AG04450 (cell line): ENCODE results near the gene MSI2. TPM values are rescaled to one million over a fixed set of nuclear protein-coding genes. Genes with fewer than 3 reads are reported as not detected.

Experiments
- CTCF ChIA-PET: fragments of 300-600, 350-600 bp; formaldehyde crosslinking; extraction: SDS; loops from one replicate; lab custom pipeline; 2022; ENCODE audit warnings: antibody characterized with exemption, inconsistent platforms; lab: Charles Lee
- POLR2A ChIA-PET: fragments of 350-600 bp; formaldehyde crosslinking; extraction: SDS; loops from one replicate; lab custom pipeline; 2021; ENCODE audit warnings: antibody characterized with exemption, inconsistent platforms; lab: Yijun Ruan, JAX
- DNase-seq: peaks from one replicate; pipeline ENCODE4 v3.0.0-alpha.2; 2011; ENCODE audit warnings: low read depth, low spot score
- H3K27ac ChIP-seq: one replicate; pipeline ENCODE4 v1.5.1; 2012; ENCODE audit warnings: low read depth, low read length, control low read depth
- H3K27me3 ChIP-seq: one replicate; pipeline ENCODE4 v1.6.0; 2012; ENCODE audit warnings: low read length; ENCODE audit not compliant: control insufficient read depth, insufficient read depth
- H3K4me3 ChIP-seq: 2 replicates; pipeline ENCODE4 v1.5.1; 2011; ENCODE audit warnings: mild to moderate bottlenecking, low read depth, low read length, control low read depth
- H3K9me3 ChIP-seq: 2 replicates; pipeline ENCODE4 v1.5.1; 2012; ENCODE audit warnings: low read length; ENCODE audit not compliant: control insufficient read depth, insufficient read depth
- CTCF ChIP-seq: IDR thresholded peaks from 2 replicates; pipeline ENCODE4 v1.5.1; 2011; ENCODE audit warnings: low read depth, low read length, control low read depth, inconsistent platforms
- polyA plus RNA-seq: library from polyadenylated mRNA; depleted of rRNA; stranded (reverse); fragments of >200 nt; gene quantifications from 2 replicates; pipeline ENCODE4 v1.2.3, GENCODE V29; 2011

The MSI2 gene
- polyA plus RNA-seq, 1 experiment: 26.2 TPM

GRCh38 chr17:57432507-57433277, 176.4 kb downstream of the MSI2 start:
- Histone ChIP-seq H3K27me3 (no peaks in the 10 kb centered on the region), H3K9me3 (no peaks in the 10 kb centered on the region), H3K27ac (no peak overlapping the region), H3K4me3 (no peak overlapping the region)
- CTCF ChIA-PET: no interaction called here
- DNase-seq: no peak
- TF ChIP-seq CTCF: no peak
- POLR2A ChIA-PET: no interaction called here

- POLR2A ChIA-PET: no interaction called here
- no peak overlapping the region for H3K27ac ChIP-seq
- CTCF ChIA-PET: no interaction called here
Measured at GRCh38 chr17:57433452-57433851, 177.1 kb downstream of the MSI2 start.

GRCh38 chr17:57434361-57434760, 178.0 kb downstream of the MSI2 start:
- no peak for DNase-seq
- CTCF ChIA-PET: no interaction called here
- Histone ChIP-seq H3K4me3 (no peak overlapping the region), H3K27ac (no peak overlapping the region), H3K27me3 (no peaks in the 10 kb centered on the region), H3K9me3 (no peaks in the 10 kb centered on the region)
- POLR2A ChIA-PET: no interaction called here
- TF ChIP-seq CTCF: no peak

More at GRCh38 chr17:57433452-57433851, 177.1 kb downstream of the MSI2 start:
- H3K9me3 ChIP-seq: no peaks in the 10 kb centered on the region
- no peaks in the 10 kb centered on the region for H3K27me3 ChIP-seq
- no peak for DNase-seq
- no peak overlapping the region for H3K4me3 ChIP-seq
- TF ChIP-seq CTCF: no peak

- ChIA-PET POLR2A (no interaction called here), CTCF (interaction anchor here (0.6 to 1.2 kb wide), 2 partner anchors 79 to 194 kb away, joined by 3 read pairs; no protein-coding TSS in a partner anchor)
- no peak overlapping the region for H3K27ac ChIP-seq
- TF ChIP-seq CTCF: no peak
- no peaks in the 10 kb centered on the region for H3K9me3 ChIP-seq
- H3K27me3 ChIP-seq: no peaks in the 10 kb centered on the region
- DNase-seq: no peak
- H3K4me3 ChIP-seq: no peak overlapping the region
Measured at GRCh38 chr17:57436565-57436964, 180.2 kb downstream of the MSI2 start.

- Histone ChIP-seq H3K9me3 (no peaks in the 10 kb centered on the region), H3K27me3 (no peaks in the 10 kb centered on the region), H3K27ac (no peak overlapping the region), H3K4me3 (no peak overlapping the region)
- no peak for TF ChIP-seq CTCF
- ChIA-PET CTCF (no interaction called here), POLR2A (no interaction called here)
- no peak for DNase-seq
Measured at GRCh38 chr17:57438066-57438731, 181.9 kb downstream of the MSI2 start.
